HL-60/S4 treated with retinoic acid at 250 ng/mL for 4 days and 3 days (cell line): ENCODE measurements around the gene TLR8.

Experiments used
- in situ Hi-C: fragments of 300-500 bp; cut with MboI; formaldehyde crosslinking; loops from 2 replicates; pipeline ENCODE4 v1.7.0; 2022; ENCODE audit warnings: low sequenced_read_pairs

The TLR8 gene

DNA sequence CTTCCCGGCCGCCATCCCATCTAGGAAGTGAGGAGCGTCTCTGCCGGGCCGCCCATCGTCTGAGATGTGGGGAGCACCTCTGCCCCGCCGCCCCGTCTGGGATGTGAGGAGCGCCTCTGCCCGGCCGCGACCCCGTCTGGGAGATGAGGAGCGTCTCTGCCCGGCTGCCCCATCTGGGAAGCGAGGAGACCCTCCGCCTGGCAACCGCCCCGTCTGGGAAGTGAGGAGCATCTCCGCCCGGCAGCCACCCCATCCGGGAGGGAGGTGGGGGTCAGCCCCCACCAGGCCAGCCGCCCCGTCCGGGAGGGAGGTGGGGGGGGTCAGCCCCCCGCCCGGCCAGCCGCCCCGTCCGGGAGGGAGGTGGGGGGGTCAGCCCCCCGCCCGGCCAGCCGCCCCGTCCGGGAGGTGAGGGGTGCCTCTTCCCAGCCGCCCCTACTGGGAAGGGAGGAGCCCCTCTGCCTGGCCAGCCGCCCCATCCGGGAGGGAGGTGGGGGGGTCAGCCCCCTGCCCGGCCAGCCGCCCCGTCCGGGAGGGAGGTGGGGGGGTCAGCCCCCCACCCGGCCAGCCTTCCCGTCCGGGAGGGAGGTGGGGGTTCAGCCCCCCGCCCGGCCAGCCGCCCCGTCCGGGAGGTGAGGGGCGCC, 56.9 kb downstream of the TLR8 start:
- in situ Hi-C loops: loop anchor here (25.0 kb wide), 1 partner anchor 524 kb away; no protein-coding TSS in a partner anchor

GRCh38 chrX:12965131-12965940, 58.9 kb downstream of the TLR8 start:
- in situ Hi-C loops: loop anchor here (25.0 kb wide), 1 partner anchor 522 kb away; no protein-coding TSS in a partner anchor

- in situ Hi-C loops: loop anchor here (25.0 kb wide), 1 partner anchor 521 kb away; no protein-coding TSS in a partner anchor
Measured at GRCh38 chrX:12966151-12966550, 59.7 kb downstream of the TLR8 start.

DNA sequence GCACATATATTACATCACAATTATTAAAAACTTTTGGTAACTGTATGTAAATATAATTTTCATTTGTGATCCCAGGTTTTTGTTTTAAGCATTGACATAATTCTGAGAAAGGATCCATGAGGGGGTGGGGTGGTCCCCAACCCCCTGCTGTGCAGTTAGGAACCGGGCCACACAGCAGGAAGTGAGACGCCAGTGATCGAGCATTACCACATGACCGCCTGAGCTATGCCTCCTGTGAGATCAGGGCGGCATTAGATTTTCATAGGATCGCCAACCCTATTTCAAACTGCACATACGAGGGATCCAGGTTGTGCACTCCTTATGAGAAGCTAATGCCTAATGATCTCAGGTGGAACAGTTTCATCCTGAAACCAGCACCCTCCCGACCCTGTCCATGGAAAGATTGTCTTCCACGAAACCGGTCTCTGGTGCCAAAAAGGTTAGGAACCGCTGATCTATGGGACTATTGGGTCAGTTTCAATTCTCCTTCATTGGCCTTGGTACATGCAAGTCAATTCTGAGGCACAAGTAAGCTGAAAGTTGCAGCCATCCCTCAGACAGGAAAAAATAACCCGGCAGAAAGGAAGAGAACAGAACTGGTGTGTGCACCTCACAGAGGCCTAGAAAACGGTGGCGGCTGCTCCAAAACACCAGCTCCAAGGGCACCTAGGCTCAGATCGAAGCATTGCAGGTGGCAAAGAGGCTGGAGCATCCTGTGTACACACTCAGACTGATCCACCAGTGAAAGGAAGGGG, 61.5 kb downstream of the TLR8 start:
- in situ Hi-C loops: loop anchor here (25.0 kb wide), 1 partner anchor 519 kb away; no protein-coding TSS in a partner anchor

GRCh38 chrX:12970691-12971202, 64.3 kb downstream of the TLR8 start:
- in situ Hi-C loops: loop anchor here (25.0 kb wide), 1 partner anchor 517 kb away; no protein-coding TSS in a partner anchor

DNA sequence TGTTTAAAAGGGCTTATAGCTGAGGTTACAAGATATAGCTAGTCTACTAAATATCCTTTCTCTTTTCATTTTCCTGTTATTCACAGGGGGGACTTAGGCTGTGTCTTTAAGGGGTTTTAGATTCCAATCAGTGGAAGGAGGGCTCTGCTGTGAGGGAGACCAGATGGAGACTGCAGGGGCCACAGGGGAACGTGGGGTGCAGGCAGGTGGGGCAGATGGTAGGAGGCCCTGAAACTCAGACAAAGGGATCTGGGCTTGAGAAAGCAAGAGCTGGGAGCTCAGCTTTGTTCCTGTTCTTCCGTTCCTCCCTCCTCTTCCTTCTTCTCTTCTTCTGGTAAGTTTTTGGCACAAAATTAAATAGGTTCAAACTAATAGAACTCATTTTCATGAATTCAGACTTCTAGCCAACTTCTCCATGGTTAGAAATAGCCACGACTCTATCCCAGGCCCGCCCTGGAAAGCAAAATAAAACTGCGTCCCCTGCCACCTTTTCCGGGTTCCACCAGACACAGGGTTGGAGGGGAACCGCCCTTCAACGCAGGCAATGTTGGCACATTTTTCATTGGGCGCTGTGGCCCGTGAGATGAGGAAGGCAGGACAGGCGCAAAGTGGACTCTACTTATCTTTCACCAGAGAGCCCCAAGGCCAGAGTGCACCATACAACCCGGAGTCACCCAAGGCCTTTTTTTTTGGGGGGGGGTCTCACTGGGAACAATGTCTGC, 65.0 kb downstream of the TLR8 start:
- in situ Hi-C loops: loop anchor here (25.0 kb wide), 1 partner anchor 516 kb away; no protein-coding TSS in a partner anchor

- in situ Hi-C loops: loop anchor here (25.0 kb wide), 1 partner anchor 515 kb away; no protein-coding TSS in a partner anchor
Measured at GRCh38 chrX:12972243-12972642, 65.8 kb downstream of the TLR8 start.
